Heart left ventricle (tissue), 13 donors: Measurements from ENCODE around the gene DLL1.

Experiments used
- POLR2A ChIP-seq, 2 donors: fragments of 450-650 bp; IDR thresholded peaks; one replicate each; pipeline ENCODE4 v1.6.1; 2017; ENCODE audit warnings: antibody characterized with exemption in 2 of 2, mild to moderate bottlenecking in 2 of 2, moderate library complexity in 2 of 2
- TF ChIP-seq, protein P1 (sequence below), 12 donors: fragments of 200-600 bp; sonication (generic) in 4 of 12; IDR thresholded peaks; one replicate each; pipeline versions ENCODE4 v1.5.0 to v1.8.0; 2018 to 2022; ENCODE audit warnings: antibody characterized with exemption in 12 of 12, mild to moderate bottlenecking in 5 of 12
- donor health status: ischemic (EF 13 %, LVEDD 7.1; RV severe dilation, severe dysfunction).
- donor health status: DM: no; HTN: yes; CAD: no.
- donor health status: DM: no; HTN: no; CAD: no.
- donor health status: ischemic (EF 25% LVEDD 6.9; RV normal size, moderate dysfunction).
- donor health status: ischemic (EF 25% LVEDD 5.7; RV mildly dilated, moderate dysfunction).
- donor health status: ischemic (EF 35%, LVEDD 5.7; RV mildly dilated, moderate dysfunction).
- donor health status: nonischemic (EF 11% LVEDD 7.7; RV severe dilation, severe dysfunction).
- donor health status: DM: yes; HTN: yes; CAD: no.
- donor health status: PGD.
- donor health status: ischemic (EF 29% LVEDD 5.4; RV normal size, mild dysfunction).
- donor health status: nonischemic (EF 23%, LVEDD 6.1; RV moderate dilation, normal function).

- TF ChIP-seq, protein P1, sequence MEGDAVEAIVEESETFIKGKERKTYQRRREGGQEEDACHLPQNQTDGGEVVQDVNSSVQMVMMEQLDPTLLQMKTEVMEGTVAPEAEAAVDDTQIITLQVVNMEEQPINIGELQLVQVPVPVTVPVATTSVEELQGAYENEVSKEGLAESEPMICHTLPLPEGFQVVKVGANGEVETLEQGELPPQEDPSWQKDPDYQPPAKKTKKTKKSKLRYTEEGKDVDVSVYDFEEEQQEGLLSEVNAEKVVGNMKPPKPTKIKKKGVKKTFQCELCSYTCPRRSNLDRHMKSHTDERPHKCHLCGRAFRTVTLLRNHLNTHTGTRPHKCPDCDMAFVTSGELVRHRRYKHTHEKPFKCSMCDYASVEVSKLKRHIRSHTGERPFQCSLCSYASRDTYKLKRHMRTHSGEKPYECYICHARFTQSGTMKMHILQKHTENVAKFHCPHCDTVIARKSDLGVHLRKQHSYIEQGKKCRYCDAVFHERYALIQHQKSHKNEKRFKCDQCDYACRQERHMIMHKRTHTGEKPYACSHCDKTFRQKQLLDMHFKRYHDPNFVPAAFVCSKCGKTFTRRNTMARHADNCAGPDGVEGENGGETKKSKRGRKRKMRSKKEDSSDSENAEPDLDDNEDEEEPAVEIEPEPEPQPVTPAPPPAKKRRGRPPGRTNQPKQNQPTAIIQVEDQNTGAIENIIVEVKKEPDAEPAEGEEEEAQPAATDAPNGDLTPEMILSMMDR (IDR thresholded peaks at IDR 0.05), result peak in 1 of 12 donors; percentile 12
- TF ChIP-seq POLR2A (IDR thresholded peaks at IDR 0.05), result no peak
These were observed 10.7 kb downstream of the DLL1 start for GRCh38 chr6:170279977-170280688.
